ENCODE results near the gene HSPG2. TPM values are rescaled to one million over a fixed set of nuclear protein-coding genes. Genes with fewer than 3 reads are reported as not detected.
A peak's percentile ranks its signal among the peaks of the same experiment; 100 is the strongest.

Gene HSPG2
- total and polyA plus RNA-seq, 9 of the 15 experiments (the other 6 are each of a cell fraction or from before 2014, with no cell fraction given): 0.14 to 160 (median 15.7) TPM

GRCh38 chr1:21830792-21831453, 106.2 kb downstream of the HSPG2 start:
- H3K9ac ChIP-seq (ENCODE audit: insufficient read depth in 1 of 2, low read depth in 2 of 2, low read length in 2 of 2): peak overlapping the region in 1 of 2 experiments; percentile 78; a peak in 1 of 4 replicates
- in situ Hi-C loops (cut with MboI) (no loop called here), intact Hi-C loops (cut with micrococcal nuclease) (no loop called here)
- 89% methylated on average over 22 of the region's 23 CpGs for WGBS (ENCODE audit: insufficient coverage, low coverage, missing lambda C conversion rate)
- CTCF ChIA-PET (ENCODE audit: low intra/inter-chr PET ratio): no interaction called here
- no peak overlapping the region for H3K4me3 ChIP-seq
- H3K27ac ChIP-seq (ENCODE audit: extremely low read depth, low read depth, low read length): no peak overlapping the region
- H3K4me1 ChIP-seq (replicated peaks in 1 of 2; ENCODE audit: control insufficient read depth in 2 of 2, insufficient read depth in 2 of 2, low read length in 2 of 2): peaks cover 0 to 29% of the 10 kb centered on the region in 2 experiments; a peak in 1 of 5 replicates
- ATAC-seq: no peak
- TF ChIP-seq FOXP1 (CRISPR knock-in tag; IDR thresholded peaks at IDR 0.05) (no peak), ZFX (CRISPR knock-in tag; IDR thresholded peaks at IDR 0.05) (0 out of 2 replicates have a peak, but pooled peaks have one; percentile 6)
- H3K27me3 ChIP-seq (ENCODE audit: control insufficient read depth in 2 of 2, insufficient read depth in 2 of 2, low read length in 2 of 2): no peaks in the 10 kb centered on the region
- DNase-seq (ENCODE audit: extremely low read depth in 1 of 4, low spot score in 3 of 4): no peak
- H3K79me2 ChIP-seq (ENCODE audit: control insufficient read depth, insufficient read depth, low read length): no peaks in the 10 kb centered on the region
- H4K20me1 ChIP-seq (replicated peaks; ENCODE audit: control insufficient read depth, insufficient read depth, low read length): no peaks in the 10 kb centered on the region; the same call in 1 of the 2 replicates
- H3K36me3 ChIP-seq (ENCODE audit: control insufficient read depth, insufficient read depth, low read length): peaks cover 97% of the 10 kb centered on the region; the same call in 2 of the 3 replicates
- POLR2A ChIA-PET: interaction anchor here (0.6 kb wide), 1 partner anchor 112 kb away, joined by 3 read pairs; no protein-coding TSS in a partner anchor
- BruUV-seq (replicated peaks): no TSS peak
- H3K4me2 ChIP-seq (ENCODE audit: insufficient read depth, low read length): no peak overlapping the region
- peaks cover 9% of the 10 kb centered on the region for H3K9me3 ChIP-seq (replicated peaks; ENCODE audit: control insufficient read depth, insufficient read depth, low read depth, low read length)
- no peak overlapping the region for H2AFZ ChIP-seq (ENCODE audit: low read depth, low read length)
- peaks cover 5% of the 10 kb centered on the region for H3K9me1 ChIP-seq (ENCODE audit: control insufficient read depth, insufficient read depth, low read length)
- no peak for FAIRE-seq

GRCh38 chr1:21829294-21829693, 107.8 kb downstream of the HSPG2 start:
- FAIRE-seq (no peak), ATAC-seq (no peak), DNase-seq (ENCODE audit: extremely low read depth in 1 of 4, low spot score in 3 of 4) (no peak)
- Histone ChIP-seq H3K79me2 (ENCODE audit: control insufficient read depth, insufficient read depth, low read length) (no peaks in the 10 kb centered on the region), H3K36me3 (ENCODE audit: control insufficient read depth, insufficient read depth, low read length) (peaks cover 88% of the 10 kb centered on the region; the same call in 2 of the 3 replicates), H3K4me2 (ENCODE audit: insufficient read depth, low read length) (no peak overlapping the region), H3K4me1 (replicated peaks in 1 of 2; ENCODE audit: control insufficient read depth in 2 of 2, insufficient read depth in 2 of 2, low read length in 2 of 2) (peaks cover 0 to 28% of the 10 kb centered on the region in 2 experiments; a peak in 1 of 5 replicates), H3K27ac (ENCODE audit: extremely low read depth, low read depth, low read length) (no peak overlapping the region), H2AFZ (ENCODE audit: low read depth, low read length) (no peak overlapping the region), H3K9me3 (replicated peaks; ENCODE audit: control insufficient read depth, insufficient read depth, low read depth, low read length) (peaks cover 3% of the 10 kb centered on the region; the same call in 1 of the 2 replicates), H3K4me3 (no peak overlapping the region), H3K9ac (ENCODE audit: insufficient read depth in 1 of 2, low read depth in 2 of 2, low read length in 2 of 2) (no peak overlapping the region), H4K20me1 (replicated peaks; ENCODE audit: control insufficient read depth, insufficient read depth, low read length) (no peaks in the 10 kb centered on the region; the same call in 1 of the 2 replicates), H3K9me1 (ENCODE audit: control insufficient read depth, insufficient read depth, low read length) (peaks cover 5% of the 10 kb centered on the region), H3K27me3 (ENCODE audit: control insufficient read depth in 2 of 2, insufficient read depth in 2 of 2, low read length in 2 of 2) (no peaks in the 10 kb centered on the region)
- ChIA-PET CTCF (ENCODE audit: low intra/inter-chr PET ratio) (no interaction called here), POLR2A (no interaction called here)
- in situ Hi-C loops (cut with MboI): no loop called here
- TF ChIP-seq KLF1 (tag; IDR thresholded peaks at IDR 0.05) (no peak), HNRNPL (IDR thresholded peaks at IDR 0.05; ENCODE audit: low read depth, low read length) (0 out of 2 replicates have a peak, but pooled peaks have one; percentile 2), RBM22 (IDR thresholded peaks at IDR 0.05; ENCODE audit: low read depth, low read length, poor library complexity, severe bottlenecking) (peak; percentile 69)
- intact Hi-C loops (cut with micrococcal nuclease): no loop called here
- WGBS (ENCODE audit: insufficient coverage, low coverage, missing lambda C conversion rate): 92% methylated on average over 16 of the region's 17 CpGs
- BruUV-seq (replicated peaks): no TSS peak
